Measurements from ENCODE around the gene CFAP68. TPM values are rescaled to one million over a fixed set of nuclear protein-coding genes. Genes with fewer than 3 reads are reported as not detected.

CFAP68 gene
- total and polyA plus RNA-seq, 7 donors: 9.1 to 44.3 (median 18.9) TPM

DNA sequence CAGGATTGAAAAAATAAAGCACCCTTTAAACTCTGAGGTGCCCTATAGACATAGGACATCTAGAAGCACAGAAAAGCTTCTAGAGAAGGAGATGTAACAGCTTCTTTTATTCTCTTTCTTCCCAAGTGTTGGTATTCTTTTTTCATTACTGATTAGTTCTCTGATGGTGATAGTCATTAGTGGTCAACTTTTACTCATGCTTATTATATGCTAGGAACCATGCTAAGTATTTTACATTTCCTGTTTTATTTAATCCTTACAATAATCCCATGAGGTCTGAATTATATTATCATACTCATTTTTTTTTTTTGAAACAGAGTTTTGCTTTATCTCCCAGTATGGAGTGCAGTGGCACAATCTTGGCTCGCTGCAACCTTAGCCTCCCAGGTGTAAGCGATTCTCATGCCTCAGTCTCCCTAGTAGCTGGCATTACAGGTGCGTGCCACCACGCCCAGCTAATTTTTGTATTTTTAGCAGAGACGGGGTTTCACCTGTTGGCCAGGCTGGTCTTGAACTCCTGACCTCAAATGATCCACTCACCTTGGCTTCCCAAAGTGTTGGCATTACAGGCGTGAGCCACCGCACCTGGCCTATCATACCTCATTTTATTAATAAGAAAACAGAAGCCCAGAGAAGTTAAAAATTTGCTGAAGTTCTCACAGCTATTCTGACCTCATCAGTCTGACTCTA lies 42.3 kb downstream of the CFAP68 start:
- intact Hi-C loops (cut with DNase I): no loop called here
- H3K4me1 ChIP-seq: peaks cover 0 to 38% (median 33%) of the 10 kb centered on the region in 4 donors
- H3K4me3 ChIP-seq: no peak overlapping the region
- H3K36me3 ChIP-seq: no peaks in the 10 kb centered on the region
- H3K27me3 ChIP-seq: no peaks in the 10 kb centered on the region
- no peaks in the 10 kb centered on the region for H3K9me3 ChIP-seq
- TF ChIP-seq EP300 (IDR thresholded peaks at IDR 0.05) (no peak), POLR2A (IDR thresholded peaks at IDR 0.05) (no peak), POLR2AphosphoS5 (IDR thresholded peaks at IDR 0.05) (no peak)
- TF ChIP-seq, protein P1, sequence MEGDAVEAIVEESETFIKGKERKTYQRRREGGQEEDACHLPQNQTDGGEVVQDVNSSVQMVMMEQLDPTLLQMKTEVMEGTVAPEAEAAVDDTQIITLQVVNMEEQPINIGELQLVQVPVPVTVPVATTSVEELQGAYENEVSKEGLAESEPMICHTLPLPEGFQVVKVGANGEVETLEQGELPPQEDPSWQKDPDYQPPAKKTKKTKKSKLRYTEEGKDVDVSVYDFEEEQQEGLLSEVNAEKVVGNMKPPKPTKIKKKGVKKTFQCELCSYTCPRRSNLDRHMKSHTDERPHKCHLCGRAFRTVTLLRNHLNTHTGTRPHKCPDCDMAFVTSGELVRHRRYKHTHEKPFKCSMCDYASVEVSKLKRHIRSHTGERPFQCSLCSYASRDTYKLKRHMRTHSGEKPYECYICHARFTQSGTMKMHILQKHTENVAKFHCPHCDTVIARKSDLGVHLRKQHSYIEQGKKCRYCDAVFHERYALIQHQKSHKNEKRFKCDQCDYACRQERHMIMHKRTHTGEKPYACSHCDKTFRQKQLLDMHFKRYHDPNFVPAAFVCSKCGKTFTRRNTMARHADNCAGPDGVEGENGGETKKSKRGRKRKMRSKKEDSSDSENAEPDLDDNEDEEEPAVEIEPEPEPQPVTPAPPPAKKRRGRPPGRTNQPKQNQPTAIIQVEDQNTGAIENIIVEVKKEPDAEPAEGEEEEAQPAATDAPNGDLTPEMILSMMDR (IDR thresholded peaks at IDR 0.05): no peak
- DNase-seq: no peak
- H3K27ac ChIP-seq: peak overlapping the region in 3 of 4 donors; percentile 87 to 92 (median 88)
- WGBS, 2 donors: 88 to 93% methylated on average over 7 of the region's 7 CpGs

DNA sequence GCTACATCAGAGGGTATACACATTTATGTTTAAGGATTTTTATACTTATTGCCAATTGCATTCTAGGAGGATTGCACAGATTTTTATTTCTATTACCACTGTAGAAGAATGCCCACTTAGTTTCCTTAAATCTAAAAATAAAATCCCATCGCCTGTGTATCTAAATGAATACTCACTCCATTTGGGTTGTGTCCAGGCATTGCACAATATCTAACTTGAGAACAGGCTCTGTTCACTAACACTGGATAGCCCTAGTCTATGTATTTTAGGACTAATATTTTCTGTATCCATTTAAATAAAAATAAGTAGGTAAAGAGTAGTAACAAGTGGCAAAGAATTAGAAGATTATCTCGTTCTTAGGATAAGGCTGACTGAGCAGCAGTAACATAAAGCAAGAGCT lies 43.5 kb downstream of the CFAP68 start:
- peak; percentile 87 for DNase-seq
- Histone ChIP-seq H3K27me3 (no peaks in the 10 kb centered on the region), H3K4me3 (no peak overlapping the region), H3K36me3 (no peaks in the 10 kb centered on the region), H3K4me1 (peaks cover 0 to 44% (median 39%) of the 10 kb centered on the region in 4 donors), H3K27ac (peak overlapping the region; percentile 81 to 92 (median 88)), H3K9me3 (no peaks in the 10 kb centered on the region)
- TF ChIP-seq, protein P1 (IDR thresholded peaks at IDR 0.05): no peak
- TF ChIP-seq EP300 (IDR thresholded peaks at IDR 0.05): no peak
- peak; percentile 40 to 67 (median 66) for TF ChIP-seq POLR2AphosphoS5 (IDR thresholded peaks at IDR 0.05)
- no peak for TF ChIP-seq POLR2A (IDR thresholded peaks at IDR 0.05)
- intact Hi-C loops (cut with DNase I): no loop called here
- 36 to 41% methylated on average over 2 of the region's 2 CpGs for WGBS, 2 donors

DNA sequence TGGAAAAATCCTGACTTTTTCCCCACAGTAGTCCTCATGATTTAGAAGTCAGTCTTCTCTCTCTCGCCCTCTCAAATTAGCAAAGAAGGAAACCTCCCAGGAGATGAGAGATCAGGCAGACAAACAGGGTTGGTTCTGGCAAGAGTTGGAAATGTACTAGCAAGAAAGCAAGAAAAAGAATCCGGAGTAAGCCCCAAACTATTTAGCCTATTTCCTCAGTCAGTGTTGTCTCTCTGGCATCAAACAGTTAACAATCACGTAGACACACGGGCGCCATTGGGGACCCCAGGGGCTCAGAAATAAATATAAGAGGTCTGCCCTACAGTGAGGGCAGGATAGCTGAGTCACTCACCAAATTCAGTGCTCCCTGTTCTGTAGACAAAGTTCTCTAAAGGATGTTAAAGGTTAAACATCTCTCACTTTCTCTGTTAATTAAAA lies 44.0 kb downstream of the CFAP68 start:
- peak; percentile 59 for DNase-seq
- TF ChIP-seq POLR2A (IDR thresholded peaks at IDR 0.05) (no peak), POLR2AphosphoS5 (IDR thresholded peaks at IDR 0.05) (no peak), EP300 (IDR thresholded peaks at IDR 0.05) (no peak)
- TF ChIP-seq, protein P1 (IDR thresholded peaks at IDR 0.05): no peak
- H3K27me3 ChIP-seq: no peaks in the 10 kb centered on the region
- 52 to 59% methylated on average over 5 of the region's 5 CpGs for WGBS, 2 donors
- H3K27ac ChIP-seq: peak overlapping the region; percentile 81 to 92 (median 88)
- no peak overlapping the region for H3K4me3 ChIP-seq
- peaks cover 0 to 44% (median 39%) of the 10 kb centered on the region in 4 donors for H3K4me1 ChIP-seq
- H3K36me3 ChIP-seq: no peaks in the 10 kb centered on the region
- no peaks in the 10 kb centered on the region for H3K9me3 ChIP-seq
- intact Hi-C loops (cut with DNase I): no loop called here

DNA sequence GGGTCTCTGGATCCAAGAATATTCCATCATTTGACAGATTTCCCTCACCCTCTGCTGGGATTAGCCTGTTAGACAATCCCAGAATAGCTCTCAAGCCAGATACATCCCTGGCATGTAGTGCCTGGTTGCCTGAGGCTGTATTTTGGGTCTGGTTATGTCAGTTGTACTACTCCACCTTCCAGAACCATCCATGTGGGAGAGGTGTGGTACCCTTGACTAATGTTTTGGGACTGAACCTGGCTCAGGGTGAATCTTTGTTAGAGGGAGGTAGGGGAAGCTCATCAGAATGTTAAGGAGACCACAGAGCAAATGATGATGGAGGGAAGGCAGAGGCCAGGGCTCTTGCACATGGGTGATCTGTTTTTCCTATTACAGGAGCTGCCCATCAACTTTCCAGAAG lies 44.6 kb downstream of the CFAP68 start:
- Histone ChIP-seq H3K36me3 (no peaks in the 10 kb centered on the region), H3K4me3 (no peak overlapping the region)
- intact Hi-C loops (cut with DNase I): no loop called here

DNA sequence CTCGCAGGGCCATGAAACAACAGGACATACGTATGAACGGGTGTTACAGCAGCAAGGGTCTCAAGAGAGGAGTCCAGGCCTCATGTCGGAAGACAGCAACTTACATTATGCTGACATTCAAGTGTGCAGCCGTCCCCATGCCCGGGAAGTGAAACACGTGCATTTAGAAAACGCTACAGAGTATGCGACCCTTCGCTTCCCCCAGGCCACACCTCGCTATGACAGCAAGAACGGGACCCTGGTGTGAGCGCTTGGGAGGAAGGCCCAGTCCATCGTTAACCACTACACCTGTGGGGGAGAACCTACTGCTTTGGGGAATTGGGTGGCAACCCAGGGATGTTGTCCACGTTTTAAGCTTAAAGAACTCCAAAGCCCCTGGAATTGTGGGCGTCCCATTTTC lies 46.6 kb downstream of the CFAP68 start:
- peak overlapping the region in 2 of 4 donors; percentile 44 to 45 for H3K4me3 ChIP-seq
- no peak for TF ChIP-seq EP300 (IDR thresholded peaks at IDR 0.05)
- no peak for TF ChIP-seq POLR2A (IDR thresholded peaks at IDR 0.05)
- no peak for TF ChIP-seq POLR2AphosphoS5 (IDR thresholded peaks at IDR 0.05)
- TF ChIP-seq, protein P1 (IDR thresholded peaks at IDR 0.05): no peak
- H3K9me3 ChIP-seq: no peaks in the 10 kb centered on the region
- intact Hi-C loops (cut with DNase I): loop anchor here (2.0 kb wide), 1 partner anchor 47 kb away; the partner anchor contains the start of genes CFAP68 and FDXACB1
- H3K27ac ChIP-seq: peak overlapping the region; percentile 87 to 92 (median 88)
- H3K27me3 ChIP-seq: no peaks in the 10 kb centered on the region
- no peaks in the 10 kb centered on the region for H3K36me3 ChIP-seq
- H3K4me1 ChIP-seq: peaks cover 0 to 44% (median 37%) of the 10 kb centered on the region in 4 donors
- 96 to 97% methylated on average over 16 of the region's 16 CpGs for WGBS, 2 donors
- peak; percentile 63 for DNase-seq

More for the DNA sequence above, 44.6 kb downstream of the CFAP68 start:
- Histone ChIP-seq H3K9me3 (no peaks in the 10 kb centered on the region), H3K4me1 (peaks cover 0 to 44% (median 39%) of the 10 kb centered on the region in 4 donors), H3K27me3 (no peaks in the 10 kb centered on the region), H3K27ac (peak overlapping the region; percentile 81 to 92 (median 88))
- DNase-seq: peak; percentile 29
- no peak for TF ChIP-seq EP300 (IDR thresholded peaks at IDR 0.05)

Data from sigmoid colon (tissue), 7 donors.